NCI-H146 treated with DMSO at 0.1 percent for 48 hours (cell line): ENCODE measurements around the gene SEC14L5.
"Not testable (repeated sequence)": the region's sequence is repeated elsewhere in the genome, so short reads cannot be mapped to it uniquely, and the experiment has no call there.

Experiments
- DNase-seq: peaks from one replicate; lab custom pipeline; 2025; ENCODE audit not compliant: unreplicated experiment; lab: John Stamatoyannopoulos, UW

SEC14L5 gene

DNA sequence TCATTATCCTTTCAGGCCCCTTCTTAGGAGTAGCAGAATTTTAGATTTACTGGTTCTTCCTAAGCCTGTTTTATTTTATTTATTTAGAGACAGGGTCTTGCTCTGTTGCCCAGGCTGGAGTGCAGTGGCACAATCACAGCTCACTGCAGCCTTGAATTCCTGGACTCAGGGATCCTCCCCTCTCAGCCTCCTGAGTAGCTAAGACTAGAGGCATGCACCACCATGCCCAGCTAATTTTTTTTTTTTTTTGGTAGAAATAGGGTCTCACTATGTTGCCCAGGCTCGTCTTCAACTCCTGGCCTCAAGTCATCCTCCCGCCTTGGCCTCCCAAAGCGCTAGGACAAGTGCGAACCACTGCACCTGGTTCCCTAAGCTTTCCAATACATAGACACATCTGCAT is 28.5 kb upstream of the SEC14L5 start:
- not testable (repeated sequence) for DNase-seq

GRCh38 chr16:4931381-4931780 is 26.7 kb upstream of the SEC14L5 start:
- DNase-seq = no peak

DNA sequence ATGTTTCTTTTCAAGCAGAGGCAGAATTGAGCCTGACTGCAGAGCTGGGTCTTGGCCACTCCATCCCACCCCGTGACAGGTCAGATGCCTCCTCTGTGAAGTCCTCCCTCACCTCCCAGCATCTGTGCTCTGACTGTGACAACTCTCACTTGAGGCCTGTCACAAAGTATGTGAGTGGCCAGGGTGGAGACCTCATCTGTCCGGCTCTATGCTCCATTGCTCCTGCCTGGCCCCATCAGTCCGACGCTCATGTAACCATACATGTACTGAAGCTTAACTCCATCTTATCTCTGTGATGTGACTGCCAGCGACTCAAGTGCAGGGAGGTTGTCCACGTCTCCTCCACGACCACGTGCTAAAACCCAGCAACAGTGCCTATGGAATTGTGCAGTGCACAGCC is 24.7 kb upstream of the SEC14L5 start:
- DNase-seq = no peak

- no peak for DNase-seq
Observed at GRCh38 chr16:4933871-4934395, 24.2 kb upstream of the SEC14L5 start.

DNA sequence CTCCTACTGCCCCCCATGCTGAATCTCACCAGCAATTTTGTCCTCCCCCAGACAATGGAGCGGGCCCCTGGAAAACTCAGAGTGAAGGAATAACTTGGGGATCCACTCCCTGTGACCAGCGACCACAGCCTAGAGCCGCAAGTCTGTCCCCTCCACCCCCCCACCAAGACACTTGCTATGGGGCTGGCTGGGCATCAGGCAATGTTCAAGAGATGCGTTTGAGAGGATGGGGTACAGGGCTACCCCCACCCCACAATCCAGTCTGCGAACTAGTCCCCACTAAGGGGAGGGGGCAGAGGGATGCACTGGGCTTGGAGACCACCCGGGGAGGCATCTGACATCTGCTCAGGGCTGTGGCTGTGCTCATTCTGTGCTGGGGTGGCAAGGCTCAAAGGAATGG is 23.5 kb upstream of the SEC14L5 start:
- no peak for DNase-seq

- no peak for DNase-seq
Observed at GRCh38 chr16:4935241-4935855, 22.8 kb upstream of the SEC14L5 start.

DNA sequence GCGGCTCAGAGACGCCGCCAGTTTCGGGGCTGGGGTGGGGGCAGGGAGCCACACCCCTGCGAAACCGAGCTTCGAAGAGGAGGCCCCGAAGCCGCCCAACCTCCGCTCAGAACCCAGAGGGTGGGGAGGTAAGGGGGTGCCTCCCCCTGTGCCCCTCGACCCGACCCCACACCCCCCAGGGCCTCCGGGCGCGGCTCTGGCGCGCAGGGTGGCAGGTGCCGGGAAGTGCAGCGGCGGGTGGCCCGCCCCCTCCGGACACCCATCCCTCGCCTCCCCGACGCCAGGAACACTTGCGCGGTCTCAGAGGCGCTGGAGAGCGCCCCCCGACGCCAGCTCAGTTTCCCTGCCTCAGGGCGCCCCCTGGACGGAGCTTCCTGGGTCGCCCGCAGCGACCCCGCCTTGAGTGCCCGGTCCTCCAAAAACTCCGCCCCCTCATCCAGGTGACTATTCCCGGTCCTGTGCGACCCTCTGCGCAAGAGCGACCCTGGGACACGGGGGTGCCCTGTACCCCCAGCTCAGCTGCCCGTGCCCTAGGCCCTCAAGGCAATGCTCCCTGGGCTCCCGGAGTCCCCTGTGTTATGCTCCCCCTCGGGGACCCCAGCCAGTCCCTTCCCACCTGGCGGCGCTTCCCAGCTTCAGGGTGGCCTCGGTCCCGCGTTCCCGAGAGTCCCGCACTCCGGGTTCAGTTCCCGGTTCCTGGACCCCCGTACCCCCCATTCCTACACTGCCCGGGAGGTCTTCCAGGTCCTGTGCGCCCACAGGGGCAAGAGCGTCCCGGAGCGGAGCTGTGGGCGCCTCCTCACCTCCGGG is 21.7 kb upstream of the SEC14L5 start:
- peak; percentile 20 for DNase-seq

DNA sequence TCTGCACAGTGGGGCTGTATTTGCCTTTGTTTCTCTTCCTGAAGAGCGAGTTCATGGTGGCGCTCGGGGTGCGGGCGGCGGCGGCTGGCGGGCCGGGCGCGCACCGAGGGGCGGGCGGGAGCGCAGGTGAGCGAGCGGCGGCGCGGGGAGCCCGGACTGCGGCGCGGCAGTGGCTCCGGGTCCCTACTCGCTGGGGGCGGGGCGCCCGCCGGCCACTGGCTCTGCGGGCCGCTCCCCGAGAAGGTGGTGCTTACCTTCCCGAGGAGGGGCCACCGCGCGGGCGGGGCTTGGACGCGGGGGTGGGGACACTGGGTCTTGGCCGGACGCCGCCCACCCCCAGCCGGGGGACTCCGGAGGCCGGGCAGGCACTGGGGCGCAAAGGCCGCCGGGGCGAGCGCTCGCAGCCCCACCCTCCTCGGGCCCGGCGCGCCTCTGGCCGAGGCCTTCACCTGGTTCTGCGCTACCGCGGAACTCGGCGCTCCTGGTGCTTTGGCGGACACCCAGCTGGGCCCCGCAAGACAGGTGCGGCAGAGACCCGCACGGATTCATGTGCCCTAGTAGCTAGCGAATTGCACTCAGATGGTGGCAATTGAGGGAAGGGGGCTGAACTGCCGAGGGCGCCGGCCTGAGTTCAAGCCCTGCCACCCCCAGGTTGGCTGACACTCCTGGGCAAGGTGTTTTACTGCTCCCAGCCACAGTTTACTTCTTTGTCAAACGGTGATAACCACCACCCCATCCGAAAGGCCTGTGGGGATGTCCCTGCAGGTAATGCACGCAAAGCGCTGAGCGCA is 20.9 kb upstream of the SEC14L5 start, which contains the start of gene PPL:
Gene PPL, minus strand, starts transcription at position 158 of the 791 bp plus-strand sequence. Its CDS starts 103 bp downstream, at position 55.
- DNase-seq = peak; percentile 85

DNA sequence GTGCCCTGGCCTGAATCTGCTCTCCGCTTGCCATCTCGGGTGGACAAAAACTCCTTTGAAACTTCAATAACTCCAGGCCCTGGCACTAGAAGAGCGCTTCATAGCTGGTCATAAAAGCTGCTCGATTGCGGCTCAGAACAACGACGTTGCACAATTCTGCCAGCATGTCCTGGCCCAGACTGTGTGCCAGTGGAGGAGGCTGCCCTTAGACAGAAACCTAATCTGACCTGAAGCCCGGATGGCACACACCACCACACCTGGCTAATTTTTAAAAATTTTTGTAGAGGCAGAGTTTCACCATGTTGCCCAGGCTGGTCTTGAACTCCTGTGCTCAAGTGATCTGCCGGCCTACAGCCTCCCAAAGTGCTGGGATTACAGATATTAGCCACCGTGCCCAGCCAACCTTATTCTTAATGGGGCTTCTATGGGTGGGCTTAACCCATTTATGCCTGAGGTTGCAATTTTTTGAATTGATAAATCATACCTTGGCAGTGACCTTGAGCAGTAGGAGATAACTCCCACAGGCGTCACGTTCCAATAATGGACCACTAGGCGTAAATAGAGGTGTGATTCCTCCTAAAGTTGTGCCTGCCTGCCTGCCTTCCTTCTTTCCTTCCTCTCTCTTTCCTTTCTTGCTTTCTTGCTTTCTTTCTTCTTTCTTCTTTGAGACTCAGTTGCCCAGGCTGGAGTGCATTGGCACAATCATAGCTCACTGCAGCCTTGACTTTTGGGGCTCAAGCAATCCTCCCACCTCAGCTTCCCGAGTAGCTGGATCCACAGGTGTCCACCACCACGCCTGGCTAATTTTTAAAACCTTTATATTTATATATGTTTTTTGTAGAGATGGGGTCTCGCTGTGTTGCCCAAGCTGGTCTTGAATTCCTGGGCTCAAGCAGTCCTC is 20.1 kb upstream of the SEC14L5 start:
- no peak for DNase-seq

DNA sequence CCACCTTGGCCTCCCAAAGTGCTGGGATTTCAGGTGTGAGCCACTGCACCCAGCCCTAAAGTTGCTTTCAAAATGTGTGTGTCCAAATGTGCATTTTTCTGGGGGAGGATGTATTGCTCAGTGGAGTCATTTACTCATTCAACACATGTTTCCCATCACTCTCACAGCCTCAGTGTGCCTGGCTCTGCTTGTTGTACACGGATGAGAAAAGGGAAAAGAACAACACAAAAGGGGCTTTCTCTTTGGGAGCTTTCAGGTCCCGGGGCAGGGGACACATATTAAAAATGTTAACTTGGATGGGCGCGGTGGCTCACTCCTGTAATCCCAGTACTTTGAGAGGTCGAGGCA is 19.5 kb upstream of the SEC14L5 start:
- DNase-seq = no peak

DNA sequence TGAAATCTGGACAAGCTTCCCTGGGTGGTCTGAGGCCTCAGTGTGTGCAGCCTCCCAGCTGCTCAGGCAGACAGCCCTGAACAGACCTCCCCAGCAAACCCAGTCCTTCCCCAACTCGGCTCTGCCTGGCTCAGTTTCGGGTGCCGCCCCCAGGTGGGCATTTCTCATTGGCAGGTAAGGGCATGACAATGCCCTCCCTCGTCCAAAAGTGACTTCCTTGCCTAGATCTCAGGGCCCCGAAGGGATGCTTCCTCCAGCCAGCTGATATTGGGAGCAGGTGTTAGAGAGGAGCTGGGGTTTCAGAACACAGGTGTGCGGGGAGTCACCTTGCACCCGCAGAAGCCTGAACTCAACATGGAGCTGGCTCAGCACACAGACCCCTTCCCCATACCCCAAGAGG is 17.4 kb upstream of the SEC14L5 start:
- peak; percentile 4 for DNase-seq

DNA sequence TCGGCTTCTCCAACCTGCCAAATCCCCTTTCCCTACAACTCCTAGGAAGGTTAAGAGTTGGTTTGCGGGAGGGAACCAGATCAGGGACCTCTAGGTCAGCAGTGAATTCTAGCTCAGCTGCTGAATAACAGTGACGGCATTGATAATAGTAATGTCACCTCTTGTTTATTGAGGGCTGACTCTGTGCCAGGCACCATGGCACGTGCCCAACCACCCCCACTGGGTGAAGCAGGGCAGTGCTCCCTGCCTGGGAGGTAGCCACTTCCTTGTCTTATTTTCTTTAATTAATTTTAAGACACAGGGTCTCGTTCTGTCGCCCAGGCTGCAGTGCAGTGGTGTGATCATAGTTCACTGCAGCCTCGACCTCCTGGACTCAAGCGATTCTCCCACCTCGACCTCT is 15.6 kb upstream of the SEC14L5 start:
- DNase-seq = no peak

DNA sequence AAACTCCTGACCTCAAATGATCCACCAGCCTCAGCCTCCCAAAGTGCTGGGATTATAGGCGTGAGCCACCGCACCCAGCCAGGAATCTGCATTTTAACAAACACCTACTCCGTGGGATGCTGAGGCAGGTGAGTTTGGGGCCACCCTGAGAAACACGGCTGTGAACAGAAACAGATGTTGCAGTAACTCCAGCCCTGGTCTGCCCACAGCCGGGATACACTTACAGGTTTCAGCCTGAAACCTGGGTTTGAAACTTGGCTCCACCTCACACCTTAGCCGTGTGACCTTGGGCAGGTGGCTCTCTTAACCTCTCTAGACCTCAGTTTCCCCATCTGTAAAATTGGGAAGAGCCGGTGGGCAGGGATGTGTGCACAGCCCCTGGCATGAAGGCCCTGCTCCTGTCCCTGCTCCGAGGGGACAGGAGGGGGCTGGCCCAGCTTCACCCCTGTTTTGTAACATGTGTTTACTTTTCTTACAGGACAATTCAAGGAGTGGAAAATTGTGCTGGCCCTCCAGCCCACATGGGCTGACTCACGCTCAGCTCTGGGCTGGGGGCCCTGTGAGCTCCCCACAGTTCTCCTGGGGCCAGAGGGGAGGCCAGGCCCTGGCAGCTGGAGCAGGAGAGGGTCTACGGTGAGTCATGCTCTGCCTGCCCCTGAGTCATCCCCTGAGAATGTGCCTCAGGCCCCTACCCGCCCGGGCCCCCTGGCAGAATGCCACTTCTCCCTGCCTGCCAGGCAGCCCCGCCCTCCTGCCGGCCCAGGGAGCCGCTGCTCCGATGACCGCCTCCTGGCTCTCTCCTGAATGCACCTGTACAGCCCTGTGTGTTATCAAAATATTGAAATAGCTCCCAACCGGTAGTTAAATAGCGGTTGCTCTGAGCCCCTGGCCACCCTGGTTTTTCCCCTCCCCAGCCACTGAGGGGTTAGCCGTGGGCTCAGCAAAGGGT is 13.5 kb upstream of the SEC14L5 start:
- peak; percentile 92 for DNase-seq

DNA sequence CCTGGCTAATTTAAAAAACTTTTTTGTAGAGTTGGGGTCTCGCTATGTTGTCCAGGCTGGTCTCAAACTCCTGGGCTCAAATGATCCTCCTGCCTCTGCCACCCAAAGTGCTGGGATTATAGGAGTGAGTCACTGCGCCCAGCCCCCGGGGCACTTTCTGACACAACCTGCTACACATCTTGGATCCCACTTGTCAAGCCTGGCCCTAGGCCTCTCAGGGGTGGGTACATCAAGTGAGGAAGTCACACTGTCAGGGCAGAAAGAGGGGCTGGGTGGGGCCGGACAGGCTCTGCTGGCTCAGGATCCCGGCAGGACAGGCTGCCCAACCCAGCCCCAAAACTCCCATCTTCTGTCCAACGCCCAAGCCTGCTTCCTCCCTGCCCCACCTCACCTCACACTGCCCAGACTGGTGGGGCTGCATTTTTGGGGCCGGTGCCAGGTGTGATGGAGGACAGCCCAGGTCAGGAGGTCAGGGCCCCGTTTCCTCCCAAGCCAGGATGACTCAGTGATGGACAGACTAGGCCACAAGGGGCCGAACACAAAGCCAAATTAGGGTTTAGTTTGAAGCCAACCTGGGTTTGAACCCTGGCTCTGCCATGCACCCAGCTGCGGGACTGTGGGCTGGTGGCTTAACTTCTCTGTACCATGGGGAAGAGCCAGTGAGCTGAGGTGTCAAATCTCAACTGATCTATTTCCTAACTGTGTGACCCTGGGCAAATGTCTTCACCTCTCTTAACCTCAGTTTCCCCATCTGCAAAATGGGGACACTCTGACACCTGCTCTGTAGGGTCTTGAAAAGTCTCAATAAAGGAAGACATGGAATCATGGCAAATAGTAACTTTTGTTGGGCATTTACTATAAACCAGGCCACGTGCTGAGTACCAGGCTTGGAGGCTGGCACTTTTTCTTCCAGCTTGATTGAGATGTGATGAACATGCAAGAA is 12.3 kb upstream of the SEC14L5 start:
- DNase-seq = no peak

- DNase-seq = no peak
Observed at GRCh38 chr16:4946917-4947316, 11.2 kb upstream of the SEC14L5 start.

DNA sequence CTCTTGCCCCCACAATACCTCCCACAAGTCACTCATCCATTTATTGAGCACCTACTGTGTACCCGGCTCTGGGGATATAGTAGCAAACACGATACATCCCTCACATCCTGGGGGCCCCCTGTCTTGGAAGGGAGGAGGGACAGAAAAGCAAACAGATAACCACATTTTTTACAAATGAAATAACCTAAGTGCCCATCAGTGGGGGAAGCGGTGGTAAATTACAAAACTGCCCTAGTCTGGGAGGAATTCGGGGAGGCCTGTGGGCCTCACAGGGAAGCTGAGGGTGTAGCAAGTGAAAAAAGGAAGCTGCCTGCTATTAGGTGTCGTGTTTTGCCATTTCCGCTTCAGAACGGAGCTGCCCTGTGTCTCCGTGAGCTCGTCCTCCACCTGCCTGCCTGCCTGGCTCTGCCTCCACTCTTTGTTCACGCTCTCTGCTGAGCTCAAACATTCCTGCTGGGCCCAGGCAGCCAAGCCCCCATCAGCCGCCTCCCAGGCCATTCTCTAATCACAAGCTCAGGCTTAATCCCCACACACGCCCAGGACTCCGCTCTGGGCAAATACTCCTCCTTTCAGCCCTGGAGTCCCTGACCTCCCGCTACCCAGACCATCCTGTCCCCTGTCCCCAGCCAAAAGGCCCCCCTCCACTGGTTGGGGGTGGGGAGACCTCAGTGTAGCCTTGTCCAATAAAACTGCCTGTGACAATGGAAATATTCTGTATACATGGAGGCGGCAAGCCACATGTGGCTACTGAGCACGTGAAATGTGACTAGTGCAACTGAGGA is 10.2 kb upstream of the SEC14L5 start:
- DNase-seq = peak; percentile 94

DNA sequence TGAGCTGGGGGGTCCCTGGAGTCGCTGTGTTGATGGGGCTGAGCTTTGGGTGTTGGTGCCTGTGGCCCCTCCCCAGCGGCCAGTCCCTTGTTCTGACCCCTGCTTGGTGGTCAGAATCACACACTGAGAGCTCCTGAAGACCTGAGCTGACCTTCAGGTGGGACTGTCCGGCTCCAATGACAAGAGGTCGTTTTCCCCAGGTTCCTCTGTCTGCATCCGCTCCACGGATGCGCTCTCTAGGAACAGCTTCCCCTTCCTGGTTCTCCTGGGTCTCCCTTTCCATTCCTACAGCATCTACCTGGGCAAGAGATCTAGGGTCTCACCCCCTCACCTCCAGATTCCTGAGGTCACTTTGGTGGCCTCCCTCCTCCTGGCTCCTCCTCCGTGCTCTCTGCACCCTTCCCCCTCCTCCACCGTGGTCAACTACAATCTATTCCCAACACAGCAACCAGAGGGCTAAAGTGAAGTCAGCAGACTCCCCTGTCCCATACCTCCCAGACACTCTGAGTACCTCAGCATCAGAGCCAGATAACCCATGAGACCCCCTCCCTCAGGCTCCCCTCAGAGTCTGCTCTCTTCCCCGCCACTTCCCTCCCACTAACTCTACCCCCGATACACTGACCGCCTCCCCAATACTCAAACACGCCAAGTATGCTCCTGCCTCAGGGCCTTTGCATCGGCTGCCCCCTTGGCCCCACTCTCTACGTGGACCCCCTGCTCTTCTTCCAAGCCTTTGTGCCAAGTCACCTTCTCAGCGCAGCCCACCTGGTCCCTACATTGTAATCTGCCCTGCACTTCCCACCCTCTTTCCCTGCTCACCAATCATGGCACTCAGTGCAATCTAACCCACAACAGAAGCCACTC is 9.0 kb upstream of the SEC14L5 start:
- no peak for DNase-seq
